ENCODE data around the gene RELB. TPM values are rescaled to one million over a fixed set of nuclear protein-coding genes. Genes with fewer than 3 reads are reported as not detected.
A peak's percentile ranks its signal among the peaks of the same experiment; 100 is the strongest.
"Not testable (repeated sequence)": the region's sequence is repeated elsewhere in the genome, so short reads cannot be mapped to it uniquely, and the experiment has no call there.

Gene RELB
- polyA plus RNA-seq, 5 donors: 3.4 to 6.9 (median 4.7) TPM

DNA sequence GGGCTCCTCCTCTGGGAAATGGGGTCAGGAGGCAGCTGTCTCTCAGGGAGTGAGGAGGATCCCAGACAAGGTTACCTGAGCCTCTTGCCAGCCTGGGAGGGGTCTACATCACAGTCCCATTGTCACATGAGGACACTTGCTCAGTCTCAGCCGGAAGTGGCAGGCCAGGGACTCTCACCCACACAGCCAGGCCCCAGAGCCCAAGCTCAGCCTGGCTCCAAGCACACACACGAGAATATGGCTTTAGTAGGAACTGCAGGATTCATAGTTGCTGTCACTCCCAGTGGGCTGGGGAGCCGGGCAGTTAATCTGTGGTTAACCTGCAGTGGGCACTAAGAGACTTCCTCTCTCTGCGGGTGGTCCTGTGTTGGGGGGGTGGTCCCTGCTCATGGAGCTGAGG lies 15.8 kb upstream of the RELB start:
- no peak for DNase-seq

GRCh38 chr19:44986389-44986788 lies 14.9 kb upstream of the RELB start:
- DNase-seq: no peak

GRCh38 chr19:44987148-44987675 lies 14.1 kb upstream of the RELB start:
- DNase-seq: no peak

GRCh38 chr19:44988273-44988672 lies 13.0 kb upstream of the RELB start:
- no peak for DNase-seq

DNA sequence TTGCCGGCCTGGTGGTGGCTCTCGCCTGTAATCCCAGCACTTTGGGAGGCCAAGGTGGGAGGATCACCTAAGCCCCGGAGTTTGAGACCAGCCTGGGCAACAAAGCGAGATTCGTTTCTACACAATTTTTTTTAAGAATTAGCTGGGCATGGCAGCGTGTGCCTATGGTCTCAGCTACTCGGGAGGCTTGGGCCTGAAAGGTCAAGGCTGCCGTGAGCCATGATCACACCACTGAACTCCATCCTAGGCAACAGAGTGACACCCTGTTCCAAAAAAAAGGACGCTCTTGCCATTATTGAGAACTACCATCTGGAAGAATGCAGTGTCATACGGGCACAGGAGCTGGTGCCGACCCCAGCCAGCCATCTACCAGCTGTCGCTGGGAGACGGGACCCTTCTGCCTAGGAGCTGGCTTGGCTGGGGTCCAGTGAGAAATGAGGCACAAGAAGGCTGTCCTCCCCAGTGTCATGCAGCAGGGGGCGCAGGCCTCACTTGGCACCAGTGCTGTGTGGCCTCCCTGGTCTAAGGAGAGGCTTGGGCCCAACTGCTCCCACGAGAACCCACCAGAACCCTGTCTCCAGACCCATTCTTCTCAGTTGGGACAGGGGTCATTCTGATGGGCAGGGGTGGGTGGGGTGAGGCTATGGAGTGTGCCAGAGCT lies 12.2 kb upstream of the RELB start:
- DNase-seq: peak in 1 of 2 donors; percentile 23

DNA sequence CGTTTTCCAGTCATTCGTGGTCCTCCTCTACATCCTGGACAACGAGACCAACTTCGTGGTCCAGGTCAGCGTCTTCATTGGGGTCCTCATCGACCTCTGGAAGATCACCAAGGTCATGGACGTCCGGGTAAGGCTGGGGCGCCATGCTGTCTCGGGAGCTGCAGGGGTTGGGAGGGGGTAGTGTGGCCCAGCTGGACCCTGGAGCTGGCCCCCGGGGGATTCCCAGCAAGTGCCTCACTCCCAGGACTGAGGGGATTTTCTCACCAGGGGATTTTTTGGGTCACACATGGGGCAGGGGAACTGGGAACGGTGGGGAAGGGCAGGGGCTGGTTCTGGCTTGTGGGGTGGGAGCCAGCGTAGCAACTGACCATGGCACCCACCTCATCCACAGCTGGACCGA lies 10.8 kb upstream of the RELB start:
- no peak for DNase-seq

- no peak for DNase-seq
Observed at GRCh38 chr19:44990966-44991365, 10.3 kb upstream of the RELB start.

DNA sequence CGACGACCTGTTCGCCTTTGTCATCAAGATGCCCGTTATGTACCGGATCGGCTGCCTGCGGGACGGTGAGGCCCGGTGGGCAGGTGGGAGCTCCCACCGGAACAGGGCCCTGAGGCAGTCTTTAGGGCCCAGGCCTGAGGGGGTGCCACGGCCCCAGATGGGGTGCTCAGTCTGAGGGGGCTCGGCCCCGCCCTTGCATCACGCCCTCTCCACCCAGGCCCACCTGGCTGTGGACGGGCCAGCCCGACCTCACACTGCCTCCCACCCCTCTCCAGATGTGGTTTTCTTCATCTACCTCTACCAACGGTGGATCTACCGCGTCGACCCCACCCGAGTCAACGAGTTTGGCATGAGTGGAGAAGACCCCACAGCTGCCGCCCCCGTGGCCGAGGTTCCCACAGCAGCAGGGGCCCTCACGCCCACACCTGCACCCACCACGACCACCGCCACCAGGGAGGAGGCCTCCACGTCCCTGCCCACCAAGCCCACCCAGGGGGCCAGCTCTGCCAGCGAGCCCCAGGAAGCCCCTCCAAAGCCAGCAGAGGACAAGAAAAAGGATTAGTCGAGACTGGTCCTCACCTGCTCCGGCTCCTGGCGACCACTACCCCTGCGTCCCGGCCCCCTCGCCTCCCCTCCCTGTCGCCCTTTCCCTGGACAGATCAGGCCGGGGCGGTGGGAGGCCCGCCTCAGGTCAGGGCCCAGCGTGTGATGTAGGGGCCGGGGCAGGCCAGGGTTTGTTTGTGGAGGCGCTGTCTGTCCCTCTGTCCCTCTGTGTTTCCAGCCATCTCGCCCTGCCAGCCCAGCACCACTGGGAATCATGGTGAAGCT lies 8.7 kb upstream of the RELB start:
- DNase-seq: no peak

- DNase-seq: no peak
Observed at GRCh38 chr19:44993526-44993925, 7.7 kb upstream of the RELB start.

DNA sequence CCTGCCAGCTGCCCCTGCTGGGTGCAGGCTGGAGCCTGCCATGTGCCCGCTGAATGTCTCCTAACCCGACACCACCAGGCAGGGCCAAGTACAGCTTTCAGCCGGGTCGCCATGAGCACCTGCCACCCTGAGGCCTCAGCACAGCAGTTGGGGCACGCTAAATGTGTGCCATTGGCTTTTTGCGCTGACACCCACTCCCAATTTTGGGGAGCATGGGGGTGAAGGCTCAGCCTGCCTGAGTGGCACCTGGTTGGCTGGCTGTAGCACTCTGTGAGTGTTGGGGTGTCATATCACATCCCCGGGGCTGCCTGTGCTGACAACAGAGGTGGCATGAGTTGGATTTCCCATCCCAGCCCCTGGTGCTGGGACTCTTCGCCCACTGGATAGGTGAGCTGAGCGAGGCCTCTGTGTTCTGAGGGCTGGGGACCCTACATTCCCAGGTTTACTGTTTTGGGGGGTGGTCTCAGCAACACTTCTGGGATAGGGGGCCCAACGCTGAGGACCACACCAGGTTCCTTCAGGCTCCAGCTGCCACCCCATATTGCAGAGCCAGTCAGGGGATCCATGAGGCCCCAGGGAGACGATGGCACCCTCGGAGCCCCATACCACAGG lies 7.2 kb upstream of the RELB start:
- DNase-seq: no peak

DNA sequence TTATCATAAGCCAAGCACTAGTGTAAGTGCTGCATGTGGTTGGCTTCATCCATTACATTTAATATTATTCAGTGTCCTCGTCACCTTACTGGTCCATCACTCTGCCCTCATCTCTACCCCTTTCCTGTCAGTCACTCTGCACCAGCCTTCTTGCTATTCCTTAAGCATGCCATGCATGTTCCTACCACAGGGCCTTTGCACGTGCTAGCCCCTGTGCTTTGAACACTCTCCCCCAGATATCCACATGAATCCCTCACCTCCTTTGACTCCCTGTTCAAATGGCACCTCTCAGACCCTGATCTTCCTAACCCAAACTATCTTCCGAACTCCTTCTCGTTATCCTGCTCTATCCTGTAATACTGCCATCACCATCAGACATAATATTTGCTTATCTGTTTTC lies 3.2 kb upstream of the RELB start:
- DNase-seq: no peak

DNA sequence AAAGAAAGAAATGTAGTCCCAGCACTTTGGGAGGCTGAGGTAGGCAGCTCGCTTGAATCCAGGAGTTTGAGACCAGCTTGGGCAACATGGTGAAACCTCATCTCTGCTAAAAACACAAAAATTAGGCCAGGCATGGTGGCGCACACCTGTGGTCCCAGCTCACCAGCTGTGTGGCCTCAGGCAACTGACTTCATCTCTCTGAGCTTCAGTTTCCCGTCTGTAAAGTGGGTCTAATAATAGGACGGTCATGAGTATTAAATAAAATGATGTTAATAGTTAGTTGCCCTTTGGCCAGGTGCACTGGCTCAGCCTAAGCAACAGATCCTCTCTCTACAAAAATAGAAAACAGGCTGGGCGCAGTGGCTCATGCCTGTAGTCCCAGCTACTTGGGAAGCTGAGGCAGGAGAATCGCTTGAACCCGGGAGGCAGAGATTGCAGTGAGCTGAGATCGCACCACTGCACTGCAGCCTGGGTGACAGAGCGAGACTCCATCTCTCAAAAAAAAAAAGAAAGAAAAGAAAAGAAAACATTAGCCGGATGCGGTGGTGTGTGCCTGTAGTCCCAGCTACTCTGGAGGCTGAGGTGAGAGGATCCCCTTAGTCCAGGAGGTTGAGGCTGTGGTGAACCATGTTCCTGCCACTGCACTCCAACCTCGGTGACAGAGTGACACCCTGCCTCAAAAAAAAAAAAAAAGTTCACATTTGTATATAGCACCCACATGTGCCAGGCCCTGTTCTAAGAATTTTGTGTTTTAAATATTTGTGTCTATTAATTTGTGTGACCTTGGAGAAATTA lies 1.9 kb upstream of the RELB start:
- DNase-seq: not testable (repeated sequence)

DNA sequence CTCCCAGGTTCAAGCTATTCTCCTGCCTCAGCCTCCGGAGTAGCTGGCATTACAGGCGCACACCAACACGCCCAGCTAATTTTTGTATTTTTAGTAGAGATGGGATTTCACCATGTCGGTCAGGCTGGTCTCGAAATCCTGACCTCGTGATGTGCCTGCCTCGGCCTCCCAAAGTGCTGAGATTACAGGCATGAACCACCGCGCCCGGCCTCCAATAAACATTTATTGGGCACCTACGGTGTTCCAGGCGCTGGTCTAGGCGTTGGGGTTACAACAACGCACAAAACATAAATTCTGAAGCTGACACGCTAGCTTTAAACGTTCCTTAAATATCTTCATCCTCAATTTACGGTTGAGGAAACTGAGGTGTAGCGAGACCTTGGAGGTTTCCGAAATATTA lies 599 bp upstream of the RELB start:
- not testable (repeated sequence) for DNase-seq

DNA sequence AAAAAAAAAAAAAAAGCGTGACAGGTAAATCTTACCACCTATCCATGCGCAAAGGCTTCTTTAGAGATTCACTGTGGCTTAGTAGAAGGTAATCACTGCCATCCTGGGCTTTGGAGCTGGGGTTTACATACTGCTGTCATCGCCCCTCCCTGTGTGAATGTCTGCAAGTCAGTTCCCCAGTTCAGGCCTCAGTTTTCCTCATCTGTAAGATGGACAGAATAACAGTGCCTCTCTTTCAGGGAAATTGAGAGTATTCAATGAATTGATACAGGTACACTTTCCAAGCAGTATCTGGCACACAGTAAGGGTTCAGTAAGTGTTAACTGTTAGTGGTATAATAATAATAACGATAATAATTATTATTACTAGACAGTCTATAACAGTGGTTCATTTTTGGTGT lies 2.2 kb downstream of the RELB start:
- DNase-seq: no peak

DNA sequence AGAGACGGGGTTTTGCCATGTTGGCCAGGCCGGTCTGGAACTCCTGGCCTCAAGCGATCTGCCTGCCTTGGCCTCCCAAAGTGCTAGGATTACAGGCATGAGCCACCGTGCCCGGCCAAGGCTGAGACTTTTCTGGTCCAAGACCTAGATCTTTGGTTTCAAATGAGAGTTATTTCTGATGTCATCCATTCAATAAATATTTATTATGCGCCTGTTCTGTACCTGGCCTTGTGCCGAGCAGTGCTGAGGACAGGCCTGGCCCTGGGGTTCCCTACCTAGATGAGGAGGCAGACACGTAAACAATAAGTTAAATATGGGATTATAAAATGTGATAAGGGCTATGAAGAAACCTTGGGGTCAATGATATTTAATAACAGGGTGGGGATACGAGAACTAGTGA lies 4.5 kb downstream of the RELB start:
- DNase-seq: no peak

DNA sequence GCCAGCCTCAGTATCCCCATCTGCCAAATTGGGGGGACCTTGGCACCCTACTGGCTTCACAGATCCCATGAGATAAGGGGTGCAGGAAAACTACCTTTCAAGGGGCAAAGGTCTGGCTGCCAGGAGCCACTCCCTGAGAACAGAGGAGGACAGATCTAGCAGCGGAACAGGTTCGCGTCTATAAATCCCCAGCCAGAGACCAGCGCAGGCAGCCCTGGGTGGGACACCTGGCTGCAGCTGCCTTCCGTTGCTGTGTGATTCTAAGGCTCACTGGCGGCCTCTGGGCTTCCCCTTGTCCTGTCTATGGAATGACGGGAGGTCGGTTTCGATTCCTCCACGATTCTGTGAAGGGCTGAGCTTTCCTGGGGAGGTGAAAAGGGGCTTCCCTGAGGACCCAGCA lies 7.3 kb downstream of the RELB start:
- DNase-seq: no peak

GRCh38 chr19:45009625-45010255 lies 8.5 kb downstream of the RELB start:
- DNase-seq: no peak

DNA sequence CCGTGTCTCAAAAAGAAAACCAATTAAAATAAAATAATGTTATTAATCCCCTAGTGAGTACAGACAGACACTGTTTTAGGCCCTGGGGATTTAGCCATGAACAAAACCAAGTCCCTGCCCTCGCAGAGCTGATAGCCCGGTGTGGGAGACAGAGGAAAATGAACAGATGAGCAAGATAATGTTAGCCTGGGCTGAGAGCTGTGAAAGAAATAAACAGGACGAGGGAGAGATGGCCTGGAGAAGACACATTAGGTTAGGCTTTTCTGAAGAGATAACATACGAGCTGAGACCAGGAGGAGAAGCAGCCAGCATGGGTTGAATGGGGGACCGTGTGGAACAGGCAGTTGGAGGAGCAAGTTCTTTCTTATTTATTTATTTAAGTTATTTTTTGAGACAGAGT lies 9.0 kb downstream of the RELB start:
- DNase-seq: no peak

GRCh38 chr19:45011959-45012358 lies 10.7 kb downstream of the RELB start:
- no peak for DNase-seq

DNA sequence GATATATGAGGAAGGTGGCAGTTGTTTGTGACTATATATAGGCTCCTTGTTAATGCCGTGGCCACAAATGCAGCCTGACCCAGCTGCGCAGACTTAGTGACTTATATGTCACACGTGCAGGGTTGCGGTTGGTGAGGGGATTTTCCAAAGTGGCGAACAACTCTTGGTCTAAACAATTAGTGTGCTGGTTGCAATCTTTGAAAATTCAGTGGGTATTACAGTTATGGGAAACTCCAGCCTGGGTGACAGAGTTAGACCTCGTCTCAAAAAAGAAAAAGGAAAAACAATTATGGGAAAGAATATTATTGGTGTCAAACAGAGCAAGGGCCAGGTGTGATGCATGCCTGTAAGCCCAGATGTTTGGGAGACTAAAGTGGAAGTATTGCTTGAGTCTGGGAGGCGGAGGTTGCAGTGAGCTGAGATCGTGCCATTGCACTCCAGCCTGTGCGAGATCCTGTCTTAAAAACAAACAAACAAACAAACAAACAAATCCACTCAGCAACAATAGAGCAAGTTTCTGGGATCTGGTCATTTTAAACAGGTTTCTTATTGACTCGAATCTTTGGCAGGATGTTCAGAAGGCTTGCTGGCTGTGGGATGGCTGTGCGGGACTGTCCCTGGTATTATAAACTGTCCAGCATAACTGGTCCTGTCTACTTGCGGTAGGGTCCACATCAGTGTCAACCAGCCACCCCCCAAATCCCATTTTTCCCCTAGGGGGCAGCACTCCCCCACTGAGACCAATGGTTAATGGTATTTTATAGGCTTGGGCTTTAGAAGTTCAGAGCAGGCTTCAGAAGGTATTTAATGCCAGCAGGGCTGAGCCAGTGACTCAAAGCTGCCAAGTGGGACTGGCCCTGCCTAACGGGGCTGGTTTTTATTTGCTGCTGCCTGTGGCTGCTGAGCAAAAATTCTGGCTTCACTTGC lies 15.4 kb downstream of the RELB start:
- peak; percentile 12 to 35 for DNase-seq

Data from right lung (tissue), 5 donors.